Smooth muscle cell (in vitro differentiated cells): ENCODE results near the gene HES1. TPM values are rescaled to one million over a fixed set of nuclear protein-coding genes. Genes with fewer than 3 reads are reported as not detected.

Experiments
- DNase-seq: peaks from one replicate; lab custom pipeline; 2025; ENCODE audit not compliant: unreplicated experiment; lab: John Stamatoyannopoulos, UW
- H2AFZ ChIP-seq: fragments of 200-600 bp; sonication (generic); 2 replicates; pipeline ENCODE4 v1.6.0; 2016; ENCODE audit warnings: antibody characterized with exemption, low read depth, mild to moderate bottlenecking
- H3F3A ChIP-seq: fragments of 200-600 bp; sonication (generic); 2 replicates; pipeline ENCODE4 v1.6.0; 2017; ENCODE audit warnings: antibody characterized with exemption, low read depth
- H3K27ac ChIP-seq: fragments of 200-600 bp; sonication (generic); 2 replicates; pipeline ENCODE4 v1.5.1; 2016; ENCODE audit warnings: low read depth, mild to moderate bottlenecking
- H3K27me3 ChIP-seq: fragments of 200-600 bp; sonication (generic); 2 replicates; pipeline ENCODE4 v1.6.1; 2016; ENCODE audit warnings: low read depth, mild to moderate bottlenecking
- H3K36me3 ChIP-seq: fragments of 200-600 bp; sonication (generic); 2 replicates; pipeline ENCODE4 v1.5.1; 2016; ENCODE audit warnings: low read depth
- H3K4me1 ChIP-seq: fragments of 200-600 bp; sonication (generic); 2 replicates; pipeline ENCODE4 v1.5.1; 2016; ENCODE audit warnings: low read depth
- H3K4me2 ChIP-seq: fragments of 200-600 bp; sonication (generic); 2 replicates; pipeline ENCODE4 v1.6.0; 2016; ENCODE audit warnings: mild to moderate bottlenecking
- H3K4me3 ChIP-seq: fragments of 200-600 bp; sonication (generic); 2 replicates; pipeline ENCODE4 v1.5.1; 2016; ENCODE audit warnings: mild to moderate bottlenecking
- H3K79me2 ChIP-seq: fragments of 200-600 bp; sonication (generic); 2 replicates; pipeline ENCODE4 v1.6.0; 2016; ENCODE audit warnings: low read depth, mild to moderate bottlenecking
- H3K9ac ChIP-seq: fragments of 200-600 bp; sonication (generic); 2 replicates; pipeline ENCODE4 v1.6.0; 2016; ENCODE audit warnings: low read depth
- H3K9me3 ChIP-seq: fragments of 200-600 bp; sonication (generic); replicated peaks from 2 replicates; pipeline ENCODE4 v1.5.1; 2016; ENCODE audit warnings: low read depth
- H4K20me1 ChIP-seq: fragments of 200-600 bp; sonication (generic); 2 replicates; pipeline ENCODE4 v1.6.0; 2016; ENCODE audit warnings: low read depth
- CTCF ChIP-seq: fragments of 200-600 bp; sonication (generic); IDR thresholded peaks from 2 replicates; pipeline ENCODE4 v1.5.1; 2017; ENCODE audit warnings: borderline replicate concordance, mild to moderate bottlenecking, antibody characterized with exemption; ENCODE audit not compliant: insufficient read depth, poor library complexity, severe bottlenecking
- WGBS: methylation state at CpG from one replicate; pipeline ENCODE4 v1.1.7; 2016; ENCODE audit warnings: low lambda C conversion rate; 5-methylcytosine and 5-hydroxymethylcytosine counted together
- polyA plus RNA-seq: library from polyadenylated mRNA; unstranded; fragments of >200 nt; fragmentation: Nextera tagmentation; extraction: Ambion mirVana; gene quantifications from 2 replicates; pipeline ENCODE4 v1.2.1, GENCODE V29; 2016
- total RNA-seq: library from RNA; depleted of rRNA; stranded (reverse); fragments of >200 nt; gene quantifications from 2 replicates; pipeline ENCODE4 v1.2.3, GENCODE V29; 2014

Gene HES1
- total and polyA plus RNA-seq, 2 experiments from 2014 or later = 59.9 to 69.5 TPM

- peaks cover 9% of the 10 kb centered on the region for H3F3A ChIP-seq
- peaks cover 4% of the 10 kb centered on the region for H3K27me3 ChIP-seq
- H3K36me3 ChIP-seq = no peaks in the 10 kb centered on the region
- peaks cover 26% of the 10 kb centered on the region for H3K4me1 ChIP-seq
- DNase-seq = no peak
- no peaks in the 10 kb centered on the region for H4K20me1 ChIP-seq
- no peak overlapping the region for H3K9ac ChIP-seq
- H3K4me3 ChIP-seq = no peak overlapping the region
- WGBS = 80% methylated on average over 4 of the region's 4 CpGs
- no peak overlapping the region for H3K4me2 ChIP-seq
- no peak overlapping the region for H2AFZ ChIP-seq
- H3K9me3 ChIP-seq = no peaks in the 10 kb centered on the region
- no peak for TF ChIP-seq CTCF
- H3K27ac ChIP-seq = no peak overlapping the region
- no peaks in the 10 kb centered on the region for H3K79me2 ChIP-seq
Observed at GRCh38 chr3:194095464-194095863, 40.5 kb upstream of the HES1 start.

- TF ChIP-seq CTCF = no peak
- no peak for DNase-seq
- Histone ChIP-seq H4K20me1 (no peaks in the 10 kb centered on the region), H3K27ac (no peak overlapping the region), H2AFZ (no peak overlapping the region), H3K4me1 (peaks cover 22% of the 10 kb centered on the region), H3K4me3 (no peak overlapping the region), H3K27me3 (peaks cover 8% of the 10 kb centered on the region), H3F3A (peaks cover 4% of the 10 kb centered on the region), H3K4me2 (no peak overlapping the region), H3K9ac (no peak overlapping the region), H3K36me3 (no peaks in the 10 kb centered on the region), H3K9me3 (no peaks in the 10 kb centered on the region), H3K79me2 (no peaks in the 10 kb centered on the region)
- 96% methylated on average over 10 of the region's 10 CpGs for WGBS
Observed at GRCh38 chr3:194095902-194096301, 40.0 kb upstream of the HES1 start.

- H3K9me3 ChIP-seq = no peaks in the 10 kb centered on the region
- H3K27ac ChIP-seq = no peak overlapping the region
- H4K20me1 ChIP-seq = no peaks in the 10 kb centered on the region
- peaks cover 12% of the 10 kb centered on the region for H3K27me3 ChIP-seq
- no peaks in the 10 kb centered on the region for H3F3A ChIP-seq
- no peak for DNase-seq
- no peak overlapping the region for H2AFZ ChIP-seq
- H3K4me1 ChIP-seq = peaks cover 15% of the 10 kb centered on the region
- no peak overlapping the region for H3K4me3 ChIP-seq
- WGBS = 80% methylated on average over 14 of the region's 14 CpGs
- H3K79me2 ChIP-seq = no peaks in the 10 kb centered on the region
- no peak for TF ChIP-seq CTCF
- no peak overlapping the region for H3K9ac ChIP-seq
- no peaks in the 10 kb centered on the region for H3K36me3 ChIP-seq
- H3K4me2 ChIP-seq = no peak overlapping the region
Observed at GRCh38 chr3:194097141-194097882, 38.6 kb upstream of the HES1 start.
